Tibial nerve (tissue), 4 donors: ENCODE measurements around the gene ZNF382.

Experiments used
- CTCF ChIP-seq, 5 experiments: fragments of 200-600 bp in 3 of 5; fragments of 450-650 bp in 2 of 5; sonication (generic) in 3 of 5; IDR thresholded peaks; one replicate each; pipeline ENCODE4 v1.5.1; 2016 to 2019; ENCODE audit warnings: antibody characterized with exemption in 5 of 5, mild to moderate bottlenecking in 3 of 5, moderate library complexity in 2 of 5
- EP300 ChIP-seq, 2 donors: sonication (generic); formaldehyde crosslinking; IDR thresholded peaks; one replicate each; pipeline ENCODE4 v1.6.1; 2017; ENCODE audit warnings: antibody characterized with exemption in 2 of 2, mild to moderate bottlenecking in 1 of 2

GRCh38 chr19:36679455-36679854 is 74.3 kb downstream of the ZNF382 start:
- TF ChIP-seq CTCF (IDR thresholded peaks at IDR 0.05) (no peak), EP300 (IDR thresholded peaks at IDR 0.05) (no peak)
